Renal cortical epithelial cell (primary cell): ENCODE measurements around the gene ARL4C. TPM values are rescaled to one million over a fixed set of nuclear protein-coding genes. Genes with fewer than 3 reads are reported as not detected.

Experiments used
- DNase-seq: peaks from one replicate; pipeline ENCODE4 v3.0.0-alpha.2; 2011; ENCODE audit warnings: low read depth
- total RNA-seq: library from RNA; depleted of rRNA; stranded (reverse); fragments of >200 nt; gene quantifications from 2 replicates; pipeline ENCODE4 v1.2.3, GENCODE V29; 2014

Gene ARL4C
- total RNA-seq = 98.6 and 119 TPM in 2 replicates

GRCh38 chr2:234496835-234497593, at the start of gene ARL4C:
Gene ARL4C (minus strand): TSS chr2:234497081. CDS start chr2:234496586, 495 bp downstream.
- peak; percentile 37 for DNase-seq

GRCh38 chr2:234544659-234545611, 48.1 kb upstream of the ARL4C start:
- DNase-seq = no peak

- DNase-seq = no peak
Observed at GRCh38 chr2:234542742-234543141, 45.9 kb upstream of the ARL4C start.

GRCh38 chr2:234537929-234538328, 41.0 kb upstream of the ARL4C start:
- no peak for DNase-seq

GRCh38 chr2:234536178-234536965, 39.5 kb upstream of the ARL4C start:
- DNase-seq = no peak

- DNase-seq = no peak
Observed at GRCh38 chr2:234535464-234535863, 38.6 kb upstream of the ARL4C start.

- DNase-seq = no peak
Observed at GRCh38 chr2:234534515-234534914, 37.6 kb upstream of the ARL4C start.

- DNase-seq = no peak
Observed at GRCh38 chr2:234533626-234534025, 36.7 kb upstream of the ARL4C start.

- DNase-seq = no peak
Observed at GRCh38 chr2:234528410-234529148, 31.7 kb upstream of the ARL4C start.

- no peak for DNase-seq
Observed at GRCh38 chr2:234526711-234527110, 29.8 kb upstream of the ARL4C start.

GRCh38 chr2:234521536-234521935, 24.7 kb upstream of the ARL4C start:
- DNase-seq = no peak

GRCh38 chr2:234518986-234519642, 22.2 kb upstream of the ARL4C start:
- DNase-seq = no peak

GRCh38 chr2:234517971-234518370, 21.1 kb upstream of the ARL4C start:
- DNase-seq = no peak

GRCh38 chr2:234514873-234515638, 18.2 kb upstream of the ARL4C start:
- no peak for DNase-seq

GRCh38 chr2:234514099-234514498, 17.2 kb upstream of the ARL4C start:
- DNase-seq = no peak

GRCh38 chr2:234512884-234513669, 16.2 kb upstream of the ARL4C start:
- no peak for DNase-seq

GRCh38 chr2:234502919-234503285, 6.0 kb upstream of the ARL4C start:
- DNase-seq = peak; percentile 50

- DNase-seq = peak; percentile 82
Observed at GRCh38 chr2:234502285-234502918, 5.5 kb upstream of the ARL4C start.
